GM15510 (cell line): ENCODE data around the gene PRDM12.

ENCODE experiments used
- POLR2A ChIP-seq: IDR thresholded peaks from 3 replicates; pipeline ENCODE4 v1.6.1; 2011; ENCODE audit warnings: borderline replicate concordance; ENCODE audit not compliant: insufficient read length; ENCODE audit errors: extremely low read depth

Gene PRDM12

DNA sequence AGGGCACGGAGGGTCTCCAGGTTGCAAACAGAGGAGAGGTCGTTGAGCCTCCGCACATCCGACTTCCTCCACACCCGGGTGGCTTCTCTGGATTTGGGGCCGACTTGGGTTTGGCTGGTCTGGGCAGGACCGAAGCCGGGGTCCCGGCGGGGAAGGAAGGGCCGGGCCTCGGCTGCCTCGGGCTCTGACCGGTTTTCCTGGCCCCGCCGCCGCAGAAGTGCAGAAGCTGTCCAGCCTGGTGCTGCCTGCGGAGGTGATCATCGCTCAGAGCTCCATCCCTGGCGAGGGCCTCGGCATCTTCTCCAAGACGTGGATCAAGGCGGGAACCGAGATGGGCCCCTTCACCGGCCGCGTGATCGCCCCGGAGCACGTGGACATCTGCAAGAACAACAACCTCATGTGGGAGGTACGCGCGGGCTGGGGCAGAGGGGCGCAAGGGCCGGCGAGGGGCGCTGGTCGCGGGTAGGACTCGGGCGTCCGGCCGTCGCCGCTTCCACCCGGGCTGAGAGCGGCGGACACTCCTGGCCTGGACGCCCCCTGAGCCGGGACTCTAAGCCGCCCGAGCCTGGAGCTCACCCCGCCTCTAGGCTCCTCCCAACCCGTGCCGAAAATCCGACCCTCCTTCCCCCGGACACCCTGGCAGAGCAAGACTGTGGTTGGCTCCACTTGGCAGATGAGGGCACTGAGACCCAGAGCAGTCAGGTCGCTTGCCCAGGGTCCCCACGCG, 2.2 kb downstream of the PRDM12 start:
- TF ChIP-seq POLR2A = no peak

- no peak for TF ChIP-seq POLR2A
Measured at GRCh38 chr9:130667120-130667435, 2.7 kb downstream of the PRDM12 start.

GRCh38 chr9:130668196-130668595, 3.8 kb downstream of the PRDM12 start:
- no peak for TF ChIP-seq POLR2A

DNA sequence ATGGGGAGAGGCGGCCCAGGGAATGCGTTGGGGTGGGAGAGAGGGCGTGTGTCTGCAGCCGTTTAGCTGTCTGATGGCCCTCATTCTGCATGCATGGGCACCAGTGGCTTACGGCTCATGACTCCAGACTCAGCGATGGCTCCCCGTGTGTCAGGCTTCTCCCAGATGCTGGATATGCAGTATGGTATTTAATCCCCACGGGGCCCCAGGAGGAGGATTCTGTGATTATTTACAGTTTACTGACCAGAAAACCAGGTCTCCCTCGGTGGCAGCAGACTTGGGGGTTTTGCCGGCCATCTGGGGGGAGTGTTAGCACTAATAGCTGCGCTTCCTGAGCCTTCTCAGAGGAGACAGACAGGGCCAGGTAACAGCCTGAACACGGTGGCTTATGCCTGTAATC, 4.3 kb downstream of the PRDM12 start:
- no peak for TF ChIP-seq POLR2A

- TF ChIP-seq POLR2A = no peak
Measured at GRCh38 chr9:130669965-130670364, 5.6 kb downstream of the PRDM12 start.

- no peak for TF ChIP-seq POLR2A
Measured at GRCh38 chr9:130670644-130671043, 6.2 kb downstream of the PRDM12 start.

DNA sequence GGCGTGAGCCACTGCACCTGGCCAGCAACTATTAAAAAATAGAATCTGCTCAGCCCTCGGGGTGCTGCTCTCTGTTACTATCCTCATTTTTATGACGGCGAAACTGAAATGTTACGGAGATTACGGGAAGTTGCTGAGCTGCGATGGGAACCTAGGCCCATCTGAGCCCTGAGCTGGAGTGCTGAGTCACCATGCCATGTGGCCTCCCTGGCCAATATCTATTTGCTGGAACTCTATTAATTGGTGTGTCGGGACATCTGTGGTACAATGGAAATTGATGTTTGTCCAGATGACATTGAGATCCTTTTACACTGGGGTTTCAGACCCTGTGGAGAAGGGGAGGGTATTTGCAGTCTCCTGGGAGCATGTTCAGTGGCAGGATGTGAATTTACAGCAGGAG, 8.1 kb downstream of the PRDM12 start:
- no peak for TF ChIP-seq POLR2A

DNA sequence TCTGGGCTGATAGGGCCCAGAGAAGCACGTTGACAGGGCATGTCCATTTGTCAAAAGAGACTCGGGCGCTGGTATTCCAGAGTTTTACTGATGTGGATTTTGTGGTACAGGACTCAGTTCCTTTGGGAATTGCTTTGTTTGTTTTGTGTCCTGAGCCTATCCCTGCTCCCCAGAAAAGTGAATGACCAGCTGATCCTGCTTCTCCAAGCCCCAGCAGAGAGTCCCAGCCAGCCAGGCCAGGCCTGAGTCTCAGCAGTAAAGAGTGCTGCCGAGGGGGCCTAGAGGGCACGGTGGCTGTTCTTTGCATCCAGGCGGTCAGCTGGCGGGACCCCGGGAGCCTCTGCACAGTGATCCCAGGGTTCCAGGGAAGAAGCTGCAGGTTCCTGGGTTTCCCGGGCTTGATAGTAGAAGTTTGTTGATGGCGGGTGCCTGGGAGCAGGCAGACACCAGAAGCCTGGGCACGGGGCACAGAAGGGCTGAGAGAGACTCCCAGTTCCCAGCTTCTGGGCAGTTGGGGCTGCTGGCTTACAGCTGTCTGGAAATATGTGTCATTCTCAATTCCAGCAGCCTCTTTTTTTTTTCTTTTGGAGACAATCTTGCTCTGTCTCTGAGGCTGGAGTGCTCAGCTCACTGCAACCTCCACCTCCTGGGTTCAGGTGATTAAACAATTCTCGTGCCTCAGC, 8.7 kb downstream of the PRDM12 start:
- TF ChIP-seq POLR2A = no peak

DNA sequence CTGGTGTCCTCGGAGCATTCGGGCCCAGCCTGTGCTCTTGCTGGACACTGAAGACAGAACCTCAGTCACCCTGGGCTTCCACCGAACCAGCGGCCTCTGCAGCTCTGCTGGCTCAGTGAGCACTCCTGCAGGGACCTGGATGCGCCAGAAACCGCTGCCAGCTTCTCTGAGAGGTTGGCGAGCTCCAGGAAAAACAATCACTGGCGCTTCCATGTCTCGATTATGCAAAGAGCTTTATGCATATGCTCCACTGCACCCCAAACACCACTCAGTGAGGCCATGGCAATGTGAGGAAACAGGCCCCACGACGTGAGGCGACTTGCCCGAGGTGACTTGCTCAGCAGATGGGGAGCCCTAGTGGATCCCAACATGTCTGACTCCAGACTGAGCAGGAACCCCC, 11.0 kb downstream of the PRDM12 start:
- no peak for TF ChIP-seq POLR2A

GRCh38 chr9:130677252-130677651, 12.9 kb downstream of the PRDM12 start:
- TF ChIP-seq POLR2A = no peak

DNA sequence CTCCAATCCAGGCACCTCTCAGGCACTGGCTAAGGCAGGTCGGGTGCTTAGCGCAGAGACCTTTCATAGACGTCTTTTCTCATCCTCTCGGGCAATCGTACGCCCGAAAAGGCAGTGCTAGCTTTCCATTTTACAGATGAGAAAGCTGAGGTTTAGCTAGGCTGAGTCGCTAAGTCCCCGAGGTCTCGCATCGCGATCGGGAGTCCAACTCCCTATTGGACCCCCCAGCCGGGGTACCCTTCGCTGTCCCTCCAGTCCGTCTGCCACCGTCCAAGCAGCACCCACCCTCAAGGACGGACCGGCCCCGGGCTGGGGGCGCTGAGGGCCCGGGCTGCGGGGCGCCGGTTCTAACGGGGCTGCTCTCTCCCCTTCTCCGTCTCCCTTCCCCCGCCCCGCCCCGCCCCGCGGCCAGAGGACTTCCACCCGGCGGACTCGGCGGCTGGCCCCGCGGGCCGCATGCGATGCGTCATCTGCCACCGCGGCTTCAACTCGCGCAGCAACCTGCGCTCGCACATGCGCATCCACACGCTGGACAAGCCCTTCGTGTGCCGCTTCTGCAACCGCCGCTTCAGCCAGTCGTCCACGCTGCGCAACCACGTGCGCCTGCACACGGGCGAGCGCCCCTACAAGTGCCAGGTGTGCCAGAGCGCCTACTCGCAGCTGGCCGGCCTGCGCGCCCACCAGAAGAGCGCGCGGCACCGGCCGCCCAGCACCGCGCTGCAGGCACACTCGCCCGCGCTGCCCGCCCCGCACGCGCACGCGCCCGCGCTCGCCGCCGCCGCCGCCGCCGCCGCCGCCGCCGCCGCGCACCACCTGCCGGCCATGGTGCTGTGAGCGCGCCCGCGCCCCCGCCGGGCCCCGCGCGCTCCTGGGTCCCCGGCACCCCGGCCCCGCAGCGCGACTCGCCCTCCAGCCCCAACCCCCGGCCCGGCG, 16.7 kb downstream of the PRDM12 start:
- peak; percentile 25 for TF ChIP-seq POLR2A

- TF ChIP-seq POLR2A = no peak
Measured at GRCh38 chr9:130681769-130682420, 17.5 kb downstream of the PRDM12 start.

DNA sequence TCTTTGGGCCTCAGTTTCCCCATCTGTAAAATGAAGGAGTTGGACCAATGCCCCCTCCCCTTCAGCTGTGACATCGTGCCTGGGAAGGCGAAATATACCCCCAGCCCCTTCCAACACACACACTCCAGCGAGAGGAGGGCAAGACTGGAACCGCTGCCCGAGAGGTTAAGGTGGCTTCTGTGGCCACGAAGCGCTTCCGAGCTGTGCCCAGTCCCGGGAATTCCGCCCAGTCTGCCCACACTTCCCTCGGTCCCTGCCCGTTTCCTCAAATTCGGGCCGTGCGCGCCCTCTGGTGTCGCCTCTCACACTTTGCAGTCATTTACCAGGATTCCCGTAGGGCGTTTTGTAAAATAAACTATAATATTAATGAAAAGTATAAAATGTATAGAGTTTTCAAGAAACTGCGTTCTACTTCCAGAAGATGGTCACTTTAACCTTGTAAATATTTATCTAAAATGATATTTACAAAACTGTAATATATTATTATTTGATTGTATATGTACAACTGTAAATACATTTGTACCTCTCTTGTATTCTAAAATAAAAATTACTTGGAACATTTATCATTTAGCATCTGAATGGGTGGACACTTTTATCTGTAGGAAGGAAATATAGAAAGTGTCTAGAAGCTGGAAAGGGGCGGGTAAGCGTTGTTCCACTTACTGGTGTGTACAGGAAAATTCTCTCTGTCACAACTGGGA, 18.2 kb downstream of the PRDM12 start:
- no peak for TF ChIP-seq POLR2A

- no peak for TF ChIP-seq POLR2A
Measured at GRCh38 chr9:130685104-130685503, 20.7 kb downstream of the PRDM12 start.

- TF ChIP-seq POLR2A = no peak
Measured at GRCh38 chr9:130687615-130688014, 23.2 kb downstream of the PRDM12 start.

- no peak for TF ChIP-seq POLR2A
Measured at GRCh38 chr9:130688072-130688471, 23.7 kb downstream of the PRDM12 start.
